ENCODE results near the gene PRR7.

GRCh38 chr5:177472460-177473442, 26.1 kb downstream of the PRR7 start:
- TF ChIP-seq POLR2AphosphoS5 (IDR thresholded peaks at IDR 0.05; ENCODE audit: low read depth) (peak; percentile 49), EZH2 (IDR thresholded peaks at IDR 0.05; ENCODE audit: low read depth, unreplicated experiment) (no peak), CTCF (conservative IDR thresholded peaks at IDR 0.05; ENCODE audit: low read depth in 2 of 2) (no peak), REST (IDR thresholded peaks at IDR 0.05; ENCODE audit: unreplicated experiment) (no peak), EZH2phosphoT487 (IDR thresholded peaks at IDR 0.05; ENCODE audit: unreplicated experiment) (no peak), NANOG (IDR thresholded peaks at IDR 0.05; ENCODE audit: borderline replicate concordance) (no peak), JUNB (IDR thresholded peaks at IDR 0.05; ENCODE audit: unreplicated experiment) (no peak), CREB1 (CRISPR knock-in tag; IDR thresholded peaks at IDR 0.05; ENCODE audit: low read depth) (no peak), ETS1 (IDR thresholded peaks at IDR 0.05) (no peak), ZNF331 (CRISPR knock-in tag; IDR thresholded peaks at IDR 0.05; ENCODE audit: low read depth) (no peak), STAT1 (IDR thresholded peaks at IDR 0.05; ENCODE audit: unreplicated experiment) (no peak)

Measured in GM23338 (cell line).